ENCODE measurements around the gene PDE6C. TPM values are rescaled to one million over a fixed set of nuclear protein-coding genes. Genes with fewer than 3 reads are reported as not detected.
"Not testable (repeated sequence)": the region's sequence is repeated elsewhere in the genome, so short reads cannot be mapped to it uniquely, and the experiment has no call there.

Gene PDE6C
- total RNA-seq, 1 experiment from 2014 or later: not detected

GRCh38 chr10:93695740-93696139 is 83.4 kb downstream of the PDE6C start:
- no peak overlapping the region for H3K4me3 ChIP-seq (ENCODE audit: insufficient read depth, low read depth, low read length)
- DNase-seq: no peak
- peaks cover 13% of the 10 kb centered on the region for H3K36me3 ChIP-seq (replicated peaks; ENCODE audit: control insufficient read depth, insufficient read depth, low read length)
- no peaks in the 10 kb centered on the region for H3K27me3 ChIP-seq (ENCODE audit: control insufficient read depth, insufficient read depth, low read length)

GRCh38 chr10:93696582-93696981 is 84.2 kb downstream of the PDE6C start:
- DNase-seq; H3K27me3 ChIP-seq (ENCODE audit: control insufficient read depth, insufficient read depth, low read length); H3K4me3 ChIP-seq (ENCODE audit: insufficient read depth, low read depth, low read length): not testable (repeated sequence)
- H3K36me3 ChIP-seq (replicated peaks; ENCODE audit: control insufficient read depth, insufficient read depth, low read length): peaks cover 11% of the 10 kb centered on the region

GRCh38 chr10:93697207-93697606 is 84.9 kb downstream of the PDE6C start:
- no peaks in the 10 kb centered on the region for H3K27me3 ChIP-seq (ENCODE audit: control insufficient read depth, insufficient read depth, low read length)
- no peak for DNase-seq
- H3K4me3 ChIP-seq (ENCODE audit: insufficient read depth, low read depth, low read length): no peak overlapping the region
- peaks cover 11% of the 10 kb centered on the region for H3K36me3 ChIP-seq (replicated peaks; ENCODE audit: control insufficient read depth, insufficient read depth, low read length)

GRCh38 chr10:93701866-93702209 is 89.5 kb downstream of the PDE6C start:
- Histone ChIP-seq H3K36me3 (replicated peaks; ENCODE audit: control insufficient read depth, insufficient read depth, low read length) (peaks cover 2% of the 10 kb centered on the region), H3K4me3 (ENCODE audit: insufficient read depth, low read depth, low read length) (peak overlapping the region; percentile 75), H3K27me3 (ENCODE audit: control insufficient read depth, insufficient read depth, low read length) (no peaks in the 10 kb centered on the region; the same call in 1 of the 2 replicates)
- peak; percentile 20 for DNase-seq

- Histone ChIP-seq H3K36me3 (replicated peaks; ENCODE audit: control insufficient read depth, insufficient read depth, low read length) (no peaks in the 10 kb centered on the region; the same call in none of the 2 replicates), H3K4me3 (ENCODE audit: insufficient read depth, low read depth, low read length) (peak within 1 kb of the TSS; percentile 75), H3K27me3 (ENCODE audit: control insufficient read depth, insufficient read depth, low read length) (no peaks in the 10 kb centered on the region; the same call in 1 of the 2 replicates)
- peak; percentile 83 for DNase-seq
Measured at GRCh38 chr10:93702210-93703001, 90.1 kb downstream of the PDE6C start, which contains the start of gene FRA10AC1. TSS of gene FRA10AC1 (minus strand) at chr10:93702592. CDS start at chr10:93700106, 2,486 bp downstream.

- DNase-seq: no peak
- Histone ChIP-seq H3K27me3 (ENCODE audit: control insufficient read depth, insufficient read depth, low read length) (no peaks in the 10 kb centered on the region; the same call in 1 of the 2 replicates), H3K4me3 (ENCODE audit: insufficient read depth, low read depth, low read length) (peak overlapping the region; percentile 75), H3K36me3 (replicated peaks; ENCODE audit: control insufficient read depth, insufficient read depth, low read length) (no peaks in the 10 kb centered on the region; the same call in none of the 2 replicates)
Measured at GRCh38 chr10:93703066-93703465, 90.7 kb downstream of the PDE6C start.

GRCh38 chr10:93703841-93704240 is 91.5 kb downstream of the PDE6C start:
- Histone ChIP-seq H3K4me3 (ENCODE audit: insufficient read depth, low read depth, low read length) (no peak overlapping the region), H3K36me3 (replicated peaks; ENCODE audit: control insufficient read depth, insufficient read depth, low read length) (no peaks in the 10 kb centered on the region; the same call in none of the 2 replicates), H3K27me3 (ENCODE audit: control insufficient read depth, insufficient read depth, low read length) (no peaks in the 10 kb centered on the region; the same call in 1 of the 2 replicates)
- DNase-seq: no peak

- DNase-seq: no peak
- no peaks in the 10 kb centered on the region; the same call in 1 of the 2 replicates for H3K36me3 ChIP-seq (replicated peaks; ENCODE audit: control insufficient read depth, insufficient read depth, low read length)
- no peak overlapping the region for H3K4me3 ChIP-seq (ENCODE audit: insufficient read depth, low read depth, low read length)
- H3K27me3 ChIP-seq (ENCODE audit: control insufficient read depth, insufficient read depth, low read length): no peaks in the 10 kb centered on the region; the same call in 1 of the 2 replicates
Measured at GRCh38 chr10:93704451-93704850, 92.1 kb downstream of the PDE6C start.

GRCh38 chr10:93707623-93708022 is 95.3 kb downstream of the PDE6C start:
- no peaks in the 10 kb centered on the region for H3K36me3 ChIP-seq (replicated peaks; ENCODE audit: control insufficient read depth, insufficient read depth, low read length)
- no peak overlapping the region for H3K4me3 ChIP-seq (ENCODE audit: insufficient read depth, low read depth, low read length)
- no peaks in the 10 kb centered on the region; the same call in 1 of the 2 replicates for H3K27me3 ChIP-seq (ENCODE audit: control insufficient read depth, insufficient read depth, low read length)
- DNase-seq: no peak

- no peak for DNase-seq
- Histone ChIP-seq H3K36me3 (replicated peaks; ENCODE audit: control insufficient read depth, insufficient read depth, low read length) (no peaks in the 10 kb centered on the region), H3K4me3 (ENCODE audit: insufficient read depth, low read depth, low read length) (no peak overlapping the region), H3K27me3 (ENCODE audit: control insufficient read depth, insufficient read depth, low read length) (no peaks in the 10 kb centered on the region)
Measured at GRCh38 chr10:93710333-93710909, 98.1 kb downstream of the PDE6C start.

GRCh38 chr10:93711891-93712290 is 99.6 kb downstream of the PDE6C start:
- Histone ChIP-seq H3K36me3 (replicated peaks; ENCODE audit: control insufficient read depth, insufficient read depth, low read length) (no peaks in the 10 kb centered on the region), H3K27me3 (ENCODE audit: control insufficient read depth, insufficient read depth, low read length) (no peaks in the 10 kb centered on the region), H3K4me3 (ENCODE audit: insufficient read depth, low read depth, low read length) (no peak overlapping the region)
- no peak for DNase-seq

GRCh38 chr10:93712593-93712992 is 100.3 kb downstream of the PDE6C start:
- H3K36me3 ChIP-seq (replicated peaks; ENCODE audit: control insufficient read depth, insufficient read depth, low read length): no peaks in the 10 kb centered on the region
- no peak overlapping the region for H3K4me3 ChIP-seq (ENCODE audit: insufficient read depth, low read depth, low read length)
- DNase-seq: no peak
- H3K27me3 ChIP-seq (ENCODE audit: control insufficient read depth, insufficient read depth, low read length): no peaks in the 10 kb centered on the region

- no peak overlapping the region for H3K4me3 ChIP-seq (ENCODE audit: insufficient read depth, low read depth, low read length)
Measured at GRCh38 chr10:93715345-93715744, 103.0 kb downstream of the PDE6C start.

More at GRCh38 chr10:93715345-93715744, 103.0 kb downstream of the PDE6C start:
- Histone ChIP-seq H3K36me3 (replicated peaks; ENCODE audit: control insufficient read depth, insufficient read depth, low read length) (no peaks in the 10 kb centered on the region), H3K27me3 (ENCODE audit: control insufficient read depth, insufficient read depth, low read length) (no peaks in the 10 kb centered on the region)
- DNase-seq: no peak

Measured in H7 (cell line).